Heart left ventricle (tissue), 13 donors: ENCODE measurements around the gene LRP1.

Experiments
- POLR2A ChIP-seq, 2 donors: fragments of 450-650 bp; IDR thresholded peaks; one replicate each; pipeline ENCODE4 v1.6.1; 2017; ENCODE audit warnings: antibody characterized with exemption in 2 of 2, mild to moderate bottlenecking in 2 of 2, moderate library complexity in 2 of 2
- TF ChIP-seq, protein P1 (sequence below), 12 donors: fragments of 200-600 bp; sonication (generic) in 4 of 12; IDR thresholded peaks; one replicate each; pipeline versions ENCODE4 v1.5.0 to v1.8.0; 2018 to 2022; ENCODE audit warnings: antibody characterized with exemption in 12 of 12, mild to moderate bottlenecking in 5 of 12
- donor health status: ischemic (EF 13 %, LVEDD 7.1; RV severe dilation, severe dysfunction).
- donor health status: DM: no; HTN: yes; CAD: no.
- donor health status: DM: no; HTN: no; CAD: no.
- donor health status: ischemic (EF 25% LVEDD 6.9; RV normal size, moderate dysfunction).
- donor health status: ischemic (EF 25% LVEDD 5.7; RV mildly dilated, moderate dysfunction).
- donor health status: ischemic (EF 35%, LVEDD 5.7; RV mildly dilated, moderate dysfunction).
- donor health status: nonischemic (EF 11% LVEDD 7.7; RV severe dilation, severe dysfunction).
- donor health status: DM: yes; HTN: yes; CAD: no.
- donor health status: PGD.
- donor health status: ischemic (EF 29% LVEDD 5.4; RV normal size, mild dysfunction).
- donor health status: nonischemic (EF 23%, LVEDD 6.1; RV moderate dilation, normal function).

GRCh38 chr12:57092876-57093414 lies 35.3 kb upstream of the LRP1 start:
- TF ChIP-seq, protein P1, sequence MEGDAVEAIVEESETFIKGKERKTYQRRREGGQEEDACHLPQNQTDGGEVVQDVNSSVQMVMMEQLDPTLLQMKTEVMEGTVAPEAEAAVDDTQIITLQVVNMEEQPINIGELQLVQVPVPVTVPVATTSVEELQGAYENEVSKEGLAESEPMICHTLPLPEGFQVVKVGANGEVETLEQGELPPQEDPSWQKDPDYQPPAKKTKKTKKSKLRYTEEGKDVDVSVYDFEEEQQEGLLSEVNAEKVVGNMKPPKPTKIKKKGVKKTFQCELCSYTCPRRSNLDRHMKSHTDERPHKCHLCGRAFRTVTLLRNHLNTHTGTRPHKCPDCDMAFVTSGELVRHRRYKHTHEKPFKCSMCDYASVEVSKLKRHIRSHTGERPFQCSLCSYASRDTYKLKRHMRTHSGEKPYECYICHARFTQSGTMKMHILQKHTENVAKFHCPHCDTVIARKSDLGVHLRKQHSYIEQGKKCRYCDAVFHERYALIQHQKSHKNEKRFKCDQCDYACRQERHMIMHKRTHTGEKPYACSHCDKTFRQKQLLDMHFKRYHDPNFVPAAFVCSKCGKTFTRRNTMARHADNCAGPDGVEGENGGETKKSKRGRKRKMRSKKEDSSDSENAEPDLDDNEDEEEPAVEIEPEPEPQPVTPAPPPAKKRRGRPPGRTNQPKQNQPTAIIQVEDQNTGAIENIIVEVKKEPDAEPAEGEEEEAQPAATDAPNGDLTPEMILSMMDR (IDR thresholded peaks at IDR 0.05): no peak
- TF ChIP-seq POLR2A (IDR thresholded peaks at IDR 0.05): no peak
